GM19043 (cell line): ENCODE data around the gene HNRNPA2B1.
A peak's percentile ranks its signal among the peaks of the same experiment; 100 is the strongest.

ENCODE experiments used
- ATAC-seq: cut with Tn5 transposase; IDR thresholded peaks from one replicate; pipeline ENCODE4 v1.9.1; 2021; ENCODE audit warnings: low read depth; ENCODE audit not compliant: unreplicated experiment

Gene HNRNPA2B1

DNA sequence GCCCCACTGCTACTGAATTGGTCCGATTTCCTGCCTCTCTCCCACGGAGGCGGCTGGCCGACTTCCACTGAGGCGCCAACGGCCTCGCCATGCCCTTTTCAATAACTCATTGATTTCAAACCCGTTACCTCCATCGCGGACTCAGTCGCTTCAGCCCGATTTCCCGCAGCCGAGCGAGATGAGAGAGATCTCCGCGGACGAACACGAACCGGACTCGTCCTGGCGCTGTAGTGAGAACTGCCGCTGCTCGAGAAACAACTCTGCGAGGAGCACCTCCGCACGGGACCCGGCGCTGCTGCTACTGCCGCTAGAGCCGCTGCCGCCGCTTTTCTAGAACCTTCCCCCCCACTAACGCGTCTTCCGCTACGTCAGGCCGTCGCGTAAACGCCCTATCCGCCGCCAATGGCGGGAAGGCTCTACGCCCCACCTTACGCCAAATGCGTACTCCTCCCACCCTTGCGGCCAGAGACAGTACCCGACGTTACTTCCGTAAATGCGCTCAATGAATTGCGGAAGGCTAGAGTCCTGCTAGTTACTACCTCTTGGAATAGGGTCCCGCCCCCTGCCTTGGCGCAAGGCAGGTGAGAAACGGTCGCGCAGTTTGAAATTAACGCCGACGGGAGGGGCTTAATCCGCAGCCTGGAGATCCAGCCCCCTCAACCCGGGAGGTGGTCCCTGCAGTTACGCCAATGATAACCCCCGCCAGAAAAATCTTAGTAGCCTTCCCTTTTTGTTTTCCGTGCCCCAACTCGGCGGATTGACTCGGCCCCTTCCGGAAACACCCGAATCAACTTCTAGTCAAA is at the start of gene HNRNPA2B1:
Gene HNRNPA2B1, minus strand, starts transcription at position 303 of the 803 bp plus-strand sequence. Its CDS starts 169 bp downstream, at position 134.
- peak; percentile 51 for ATAC-seq

- ATAC-seq: no peak
These were observed 49.7 kb upstream of the HNRNPA2B1 start for GRCh38 chr7:26250239-26250638.

DNA sequence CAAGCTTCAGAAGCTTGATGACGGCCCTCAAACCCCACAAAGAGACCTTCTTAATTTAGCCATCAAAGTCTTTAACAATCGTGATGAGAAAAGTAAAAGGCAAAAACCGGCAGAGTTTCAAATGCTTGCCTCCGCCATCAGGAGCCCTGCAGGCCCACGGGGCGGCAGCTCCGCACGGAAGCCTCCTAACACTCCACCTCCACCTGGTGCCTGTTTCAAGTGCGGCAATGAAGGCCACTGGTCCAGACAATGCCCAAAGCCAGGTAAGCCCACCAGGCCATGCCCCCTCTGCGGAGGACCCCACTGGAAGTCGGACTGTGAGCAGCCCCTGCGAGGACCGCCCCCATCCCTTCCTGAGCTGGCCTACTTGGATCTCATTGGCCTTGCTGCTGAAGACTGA is 44.6 kb upstream of the HNRNPA2B1 start:
- ATAC-seq: no peak

- no peak for ATAC-seq
These were observed 37.5 kb upstream of the HNRNPA2B1 start for GRCh38 chr7:26238032-26238431.

DNA sequence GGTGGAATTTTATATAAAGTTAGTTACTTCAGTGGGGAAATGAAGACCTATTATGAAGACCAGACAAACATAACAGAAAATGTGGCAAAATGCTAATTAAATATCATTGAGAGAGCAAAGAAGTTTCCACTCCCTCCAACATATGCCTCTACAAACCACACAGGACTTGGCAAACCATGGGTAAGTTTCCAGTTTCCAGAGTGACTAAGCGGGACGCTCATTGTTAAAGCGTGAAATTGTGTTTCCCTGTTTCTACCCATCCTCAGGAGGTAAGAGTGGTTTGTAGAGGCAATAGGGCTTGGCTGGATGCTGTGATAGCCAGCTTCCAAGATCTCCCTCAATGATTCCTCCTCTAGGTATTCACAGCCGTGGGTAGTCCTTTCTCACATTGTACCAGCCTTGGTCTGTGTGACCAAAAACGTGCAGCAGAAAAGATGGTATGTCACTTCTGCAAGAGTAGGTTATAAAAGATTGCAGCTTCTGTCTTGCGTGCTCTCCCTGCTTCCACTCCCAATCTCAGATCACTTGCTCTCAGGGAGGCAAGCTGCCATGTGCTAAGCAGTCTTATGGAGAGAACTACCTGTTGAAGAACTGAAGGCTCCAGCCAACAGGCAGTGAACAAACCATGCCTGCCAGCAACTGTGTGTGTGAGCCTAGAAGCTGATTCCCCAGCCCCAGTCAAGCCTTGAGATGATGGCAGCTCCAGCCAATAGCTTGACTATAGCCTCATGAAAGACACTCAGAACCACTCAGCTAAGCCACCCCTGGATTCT is 36.7 kb upstream of the HNRNPA2B1 start:
- ATAC-seq: no peak

DNA sequence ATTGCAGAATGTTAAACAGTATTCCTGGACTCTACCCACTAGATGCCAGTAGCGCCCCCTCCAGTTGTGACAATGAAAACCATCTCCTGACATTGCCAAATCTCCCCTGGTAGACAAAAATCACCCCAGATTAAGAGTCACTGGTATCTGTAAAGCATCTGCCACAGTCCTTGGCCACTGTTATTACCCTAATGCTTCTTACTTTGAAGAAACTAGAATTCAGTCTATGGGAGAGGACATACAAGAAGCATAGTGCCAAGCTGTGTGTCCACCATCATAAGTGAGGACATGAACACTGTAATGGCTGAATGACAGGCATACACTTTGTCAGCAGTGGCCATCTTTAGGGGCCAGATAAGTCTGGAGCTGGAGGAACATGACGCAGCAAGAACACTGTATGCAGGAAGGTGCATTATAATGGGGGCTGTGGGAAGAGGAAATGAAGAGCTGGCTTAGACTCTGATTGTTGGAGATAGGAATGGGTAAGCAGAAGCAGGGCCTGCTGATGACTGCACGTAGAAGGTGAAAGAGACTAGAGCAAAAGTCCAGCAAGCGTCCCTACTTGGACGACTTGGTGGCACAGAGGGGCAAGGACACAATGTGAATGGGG is 33.5 kb upstream of the HNRNPA2B1 start:
- ATAC-seq: no peak

- ATAC-seq: no peak
These were observed 27.4 kb upstream of the HNRNPA2B1 start for GRCh38 chr7:26227987-26228386.

- ATAC-seq: no peak
These were observed 23.8 kb upstream of the HNRNPA2B1 start for GRCh38 chr7:26224359-26224758.

DNA sequence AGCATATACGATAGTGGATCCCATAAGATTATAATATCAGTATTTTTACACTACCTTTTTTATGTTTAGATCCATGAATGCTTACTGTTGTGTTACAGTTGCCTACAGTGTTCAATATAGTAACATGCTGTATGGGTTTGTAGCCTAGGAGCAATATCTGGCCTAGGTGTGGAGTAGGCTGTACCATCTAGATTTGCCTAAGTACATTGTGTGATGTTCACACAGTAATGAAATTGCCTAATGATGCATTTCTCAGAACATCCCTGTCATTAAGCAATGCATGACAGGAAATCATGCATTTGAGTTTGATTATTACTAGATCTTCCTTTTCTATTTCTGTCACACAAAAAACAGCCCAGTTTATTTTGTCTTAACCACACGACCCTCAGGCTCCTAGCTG is 15.5 kb upstream of the HNRNPA2B1 start:
- ATAC-seq: no peak

DNA sequence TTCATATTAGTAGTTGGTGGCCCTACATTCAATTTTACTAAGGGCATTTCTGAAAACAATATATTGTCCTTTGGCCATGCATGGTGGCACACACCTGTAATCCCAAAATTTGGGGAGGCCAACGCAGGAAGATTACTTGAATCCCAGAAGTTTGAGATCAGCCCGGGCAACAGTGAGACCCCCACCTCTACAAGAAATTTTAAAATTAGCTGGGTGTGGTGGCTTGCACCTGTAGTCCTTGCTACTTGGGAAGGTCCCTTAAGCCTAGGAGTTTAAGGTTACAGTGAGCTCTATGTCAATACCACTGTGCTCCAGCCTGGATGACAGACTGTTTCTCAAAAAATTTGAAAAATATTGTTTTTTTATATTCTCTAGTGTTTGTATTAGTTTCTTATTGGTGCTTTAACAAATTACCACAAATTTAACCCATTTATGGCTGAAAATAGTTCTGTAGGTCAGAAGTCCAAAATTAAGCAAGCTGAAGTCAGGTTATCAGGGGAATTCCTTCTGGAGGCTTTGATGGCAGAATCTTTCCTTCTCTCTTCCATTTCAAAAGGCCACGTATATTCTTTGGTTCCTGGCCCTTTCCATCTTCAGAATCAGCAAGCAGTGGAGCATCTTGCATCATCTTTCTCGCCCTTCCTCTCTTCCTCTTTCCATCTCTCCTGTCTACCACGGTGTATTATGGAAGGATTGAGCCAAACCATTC is 13.4 kb upstream of the HNRNPA2B1 start:
- ATAC-seq: no peak

- no peak for ATAC-seq
These were observed 12.6 kb upstream of the HNRNPA2B1 start for GRCh38 chr7:26212921-26213718.

GRCh38 chr7:26208040-26208439 is 7.5 kb upstream of the HNRNPA2B1 start:
- no peak for ATAC-seq

GRCh38 chr7:26203016-26203415 is 2.5 kb upstream of the HNRNPA2B1 start:
- no peak for ATAC-seq

GRCh38 chr7:26202019-26202990 is 1.8 kb upstream of the HNRNPA2B1 start:
- ATAC-seq: no peak

DNA sequence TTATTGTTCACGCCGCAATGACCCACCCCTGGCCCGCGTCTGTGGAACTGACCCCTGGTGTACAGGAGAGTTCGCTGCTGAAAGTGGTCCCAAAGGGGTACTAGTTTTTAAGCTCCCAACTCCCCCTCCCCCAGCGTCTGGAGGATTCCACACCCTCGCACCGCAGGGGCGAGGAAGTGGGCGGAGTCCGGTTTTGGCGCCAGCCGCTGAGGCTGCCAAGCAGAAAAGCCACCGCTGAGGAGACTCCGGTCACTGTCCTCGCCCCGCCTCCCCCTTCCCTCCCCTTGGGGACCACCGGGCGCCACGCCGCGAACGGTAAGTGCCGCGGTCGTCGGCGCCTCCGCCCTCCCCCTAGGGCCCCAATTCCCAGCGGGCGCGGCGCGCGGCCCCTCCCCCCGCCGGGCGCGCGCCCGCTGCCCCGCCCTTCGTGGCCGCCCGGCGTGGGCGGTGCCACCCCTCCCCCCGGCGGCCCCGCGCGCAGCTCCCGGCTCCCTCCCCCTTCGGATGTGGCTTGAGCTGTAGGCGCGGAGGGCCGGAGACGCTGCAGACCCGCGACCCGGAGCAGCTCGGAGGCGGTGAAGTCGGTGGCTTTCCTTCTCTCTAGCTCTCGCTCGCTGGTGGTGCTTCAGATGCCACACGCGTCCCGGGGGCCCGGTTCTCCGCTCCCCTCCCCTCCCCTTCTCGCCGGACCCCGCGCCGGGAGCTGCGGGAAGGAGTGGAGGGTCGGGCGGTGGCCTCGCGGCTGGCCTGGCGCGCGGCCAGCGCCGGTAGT is 887 bp upstream of the HNRNPA2B1 start, which contains the start of gene CBX3:
Gene CBX3, plus strand, starts transcription at position 499 of the 772 bp plus-strand sequence. CDS start 1,254 bp downstream, outside the sequence.
- peak; percentile 33 for ATAC-seq

- no peak for ATAC-seq
These were observed 505 bp downstream of the HNRNPA2B1 start for GRCh38 chr7:26200038-26200443.

DNA sequence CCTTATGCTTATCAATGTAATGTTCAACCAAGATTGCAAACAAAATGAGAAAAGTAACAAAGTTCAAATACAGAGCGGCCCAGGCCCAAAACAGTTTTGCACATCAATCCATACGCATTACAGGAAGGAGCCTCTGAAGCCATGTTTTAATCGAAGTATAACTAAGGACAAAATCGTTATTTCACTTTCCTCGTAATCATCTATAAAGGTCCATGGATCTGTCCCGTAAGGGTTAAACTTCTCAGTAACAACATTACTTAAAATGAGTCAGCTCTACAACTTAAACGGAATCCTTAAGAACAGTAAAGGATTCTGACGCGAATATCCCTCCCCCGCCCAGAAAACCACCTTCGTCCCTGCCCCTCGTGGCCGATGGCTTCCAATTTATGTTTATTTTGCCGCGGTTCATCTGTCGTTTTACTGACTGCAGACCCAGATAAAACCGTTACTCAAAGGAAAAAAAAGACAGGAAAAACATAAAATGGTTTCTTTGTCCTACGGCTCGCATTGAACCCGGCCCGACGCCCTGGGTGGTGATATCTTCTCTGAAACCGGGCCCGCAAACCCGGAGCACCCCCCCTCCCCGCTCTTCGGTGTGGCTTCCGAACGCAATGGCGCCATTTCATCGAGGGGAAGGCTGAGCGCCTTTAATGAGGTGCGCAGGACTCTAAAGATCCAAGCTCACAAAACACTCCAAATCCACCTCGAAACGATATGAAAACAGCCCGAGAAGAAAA is 1.1 kb downstream of the HNRNPA2B1 start:
- ATAC-seq: no peak
